Trophoblast cell (in vitro differentiated cells and primary cell): ENCODE data around the gene ITGA1.

Experiments
- DNase-seq, 2 donors: peaks; one replicate each; pipeline ENCODE4 v3.0.0-alpha.2; 2016
- H2AFZ ChIP-seq: 2 replicates; pipeline ENCODE4 v1.6.1; 2013; ENCODE audit warnings: low read length, moderate library complexity, mild to moderate bottlenecking; ENCODE audit not compliant: insufficient read depth, poor library complexity
- H2AK5ac ChIP-seq: 2 replicates; pipeline ENCODE4 v1.6.1; 2013; ENCODE audit warnings: mild to moderate bottlenecking, low read length
- H2BK120ac ChIP-seq: 2 replicates; pipeline ENCODE4 v1.6.1; 2013; ENCODE audit warnings: low read length, mild to moderate bottlenecking, moderate library complexity; ENCODE audit not compliant: insufficient read depth, poor library complexity
- H2BK12ac ChIP-seq: 2 replicates; pipeline ENCODE4 v1.6.1; 2013; ENCODE audit warnings: mild to moderate bottlenecking, low read length, moderate library complexity
- H2BK5ac ChIP-seq: 2 replicates; pipeline ENCODE4 v1.6.1; 2013; ENCODE audit warnings: low read length, low read depth, moderate library complexity, mild to moderate bottlenecking; ENCODE audit not compliant: poor library complexity
- H3K14ac ChIP-seq: 2 replicates; pipeline ENCODE4 v1.6.1; 2013; ENCODE audit warnings: mild to moderate bottlenecking, low read length
- H3K18ac ChIP-seq: 2 replicates; pipeline ENCODE4 v1.6.1; 2013; ENCODE audit warnings: mild to moderate bottlenecking, low read length
- H3K23ac ChIP-seq: 2 replicates; pipeline ENCODE4 v1.6.1; 2013; ENCODE audit warnings: low read length
- H3K27ac ChIP-seq: 2 replicates; pipeline ENCODE4 v1.5.1; 2013; ENCODE audit warnings: low read depth, mild to moderate bottlenecking, inconsistent platforms, low read length, moderate library complexity
- H3K27me3 ChIP-seq: 2 replicates; pipeline ENCODE4 v1.6.1; 2013; ENCODE audit warnings: inconsistent platforms, mild to moderate bottlenecking, low read length, moderate library complexity; ENCODE audit not compliant: insufficient read depth
- H3K36me3 ChIP-seq, 2 experiments: 1 replicate in 1 of 2; 2 replicates in 1 of 2; pipeline ENCODE4 v1.6.1; 2013; ENCODE audit warnings: low read length in 2 of 2, mild to moderate bottlenecking in 2 of 2, moderate library complexity in 1 of 2; ENCODE audit not compliant: insufficient read depth in 2 of 2, control insufficient read depth in 1 of 2
- H3K4ac ChIP-seq: 2 replicates; pipeline ENCODE4 v1.6.1; 2013; ENCODE audit warnings: low read depth, mild to moderate bottlenecking, low read length, moderate library complexity
- H3K4me1 ChIP-seq, 2 experiments: 1 replicate in 1 of 2; 2 replicates in 1 of 2; pipeline ENCODE4 v1.6.1; 2013; ENCODE audit warnings: low read length in 2 of 2, mild to moderate bottlenecking in 2 of 2, moderate library complexity in 1 of 2; ENCODE audit not compliant: insufficient read depth in 2 of 2, control insufficient read depth in 1 of 2
- H3K4me2 ChIP-seq: 2 replicates; pipeline ENCODE4 v1.6.1; 2013; ENCODE audit warnings: inconsistent platforms, mild to moderate bottlenecking, low read length, moderate library complexity
- H3K4me3 ChIP-seq: 2 replicates; pipeline ENCODE4 v1.5.1; 2013; ENCODE audit warnings: mild to moderate bottlenecking, low read depth, low read length, inconsistent platforms
- H3K79me1 ChIP-seq: one replicate; pipeline ENCODE4 v1.6.1; 2013; ENCODE audit warnings: low read length
- H3K79me2 ChIP-seq: 2 replicates; pipeline ENCODE4 v1.6.1; 2013; ENCODE audit warnings: low read length, mild to moderate bottlenecking; ENCODE audit not compliant: control insufficient read depth, insufficient read depth, poor library complexity
- H3K9ac ChIP-seq: 2 replicates; pipeline ENCODE4 v1.6.1; 2013; ENCODE audit warnings: mild to moderate bottlenecking, low read length
- H3K9me3 ChIP-seq: 2 replicates; pipeline ENCODE4 v1.6.1; 2013; ENCODE audit warnings: low read depth, mild to moderate bottlenecking, control low read depth, inconsistent platforms, low read length; ENCODE audit not compliant: insufficient read depth
- H4K12ac ChIP-seq: 2 replicates; pipeline ENCODE4 v1.6.1; 2013; ENCODE audit warnings: low read depth, mild to moderate bottlenecking, low read length, moderate library complexity
- H4K8ac ChIP-seq: 2 replicates; pipeline ENCODE4 v1.6.1; 2013; ENCODE audit warnings: low read depth, mild to moderate bottlenecking, low read length, moderate library complexity
- H4K91ac ChIP-seq: one replicate; pipeline ENCODE4 v1.6.1; 2013; ENCODE audit warnings: low read depth, mild to moderate bottlenecking, low read length, moderate library complexity
- WGBS: extraction: QIAGEN DNeasy Blood & Tissue Kit; methylation state at CpG from one replicate; pipeline ENCODE4 v1.1.7; 2013; ENCODE audit warnings: missing lambda C conversion rate; ENCODE audit not compliant: insufficient read length, insufficient coverage; ENCODE audit errors: extremely low coverage; 5-methylcytosine and 5-hydroxymethylcytosine counted together

Gene ITGA1

DNA sequence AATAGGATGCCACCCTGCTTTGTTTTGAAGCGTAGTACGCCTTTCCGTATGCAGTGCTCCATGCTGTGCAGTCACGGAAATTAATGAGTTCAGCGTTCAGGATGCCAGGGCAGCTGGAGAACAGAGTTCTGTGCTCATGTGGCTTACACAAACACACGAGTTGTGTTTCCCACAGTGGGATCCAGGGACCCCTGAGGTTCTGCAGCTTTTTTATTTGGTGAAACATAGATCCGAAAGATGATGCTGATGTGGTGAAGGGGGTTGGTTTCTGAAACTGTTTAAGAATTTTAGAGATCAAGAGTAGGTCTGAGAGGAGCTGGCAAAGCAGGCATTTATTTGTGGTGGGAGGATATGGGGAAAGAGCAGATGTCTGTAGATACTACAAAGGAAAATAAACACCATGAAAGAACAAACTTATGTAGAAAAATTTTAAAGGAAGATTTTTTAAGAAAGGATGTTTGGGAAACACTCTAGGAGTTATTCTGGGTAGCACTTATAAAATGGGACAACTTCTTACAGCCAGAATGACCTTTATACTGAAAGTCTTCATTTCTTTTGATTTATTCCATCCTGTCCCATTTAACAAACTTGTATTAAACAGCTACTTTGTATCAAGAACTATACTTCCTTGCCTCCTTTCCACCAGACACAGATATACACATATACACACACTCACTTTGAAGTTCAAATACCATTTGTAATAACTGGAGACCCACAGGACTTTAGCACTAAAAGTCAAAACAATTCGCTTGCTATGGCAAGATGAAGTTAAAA is 52.7 kb downstream of the ITGA1 start:
- no peaks in the 10 kb centered on the region for H3K4me1 ChIP-seq
- no peak for DNase-seq

DNA sequence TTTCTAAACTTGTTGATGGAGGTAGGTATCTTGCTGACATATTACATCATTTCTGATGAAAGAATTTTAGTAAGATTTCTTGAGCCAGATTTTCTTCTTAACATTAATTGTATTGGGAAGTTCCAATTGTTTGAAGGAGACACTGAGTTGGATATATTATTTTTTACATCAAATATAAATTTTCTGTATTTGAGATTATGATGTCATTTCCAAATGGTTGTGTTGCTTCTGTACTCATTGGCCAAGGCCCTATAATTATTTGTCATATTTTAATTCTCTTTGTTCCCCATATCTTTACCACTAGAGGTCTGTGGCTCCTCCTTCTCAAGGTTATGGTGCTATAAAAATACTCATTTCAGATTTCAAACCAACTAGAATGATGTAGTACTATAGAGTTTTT is 53.4 kb downstream of the ITGA1 start:
- Histone ChIP-seq H3K79me2 (no peaks in the 10 kb centered on the region), H2BK12ac (no peak overlapping the region), H3K4ac (no peak overlapping the region), H4K8ac (no peak overlapping the region), H3K18ac (no peak overlapping the region), H4K91ac (no peak overlapping the region), H3K27me3 (no peaks in the 10 kb centered on the region), H3K9ac (no peak overlapping the region), H3K14ac (no peak overlapping the region), H2AK5ac (no peak overlapping the region), H3K9me3 (no peaks in the 10 kb centered on the region), H2BK120ac (no peak overlapping the region), H2BK5ac (no peak overlapping the region), H3K23ac (no peak overlapping the region), H2AFZ (no peak overlapping the region), H3K4me1 (no peaks in the 10 kb centered on the region), H4K12ac (no peak overlapping the region), H3K79me1 (no peaks in the 10 kb centered on the region), H3K4me2 (no peak overlapping the region), H3K4me3 (no peak overlapping the region), H3K36me3 (no peaks in the 10 kb centered on the region), H3K27ac (no peak overlapping the region)
- no peak for DNase-seq

More for the DNA sequence above, 52.7 kb downstream of the ITGA1 start:
- H4K12ac ChIP-seq: no peak overlapping the region
- H2BK5ac ChIP-seq: no peak overlapping the region
- H2AFZ ChIP-seq: no peak overlapping the region
- H3K14ac ChIP-seq: no peak overlapping the region
- no peaks in the 10 kb centered on the region for H3K27me3 ChIP-seq
- H3K36me3 ChIP-seq: no peaks in the 10 kb centered on the region
- no peak overlapping the region for H3K4me3 ChIP-seq
- H2AK5ac ChIP-seq: no peak overlapping the region
- peak overlapping the region; percentile 24 for H2BK12ac ChIP-seq
- H3K9ac ChIP-seq: no peak overlapping the region
- H3K18ac ChIP-seq: no peak overlapping the region
- H3K9me3 ChIP-seq: no peaks in the 10 kb centered on the region
- no peaks in the 10 kb centered on the region for H3K79me1 ChIP-seq
- no peak overlapping the region for H4K91ac ChIP-seq
- no peak overlapping the region for H2BK120ac ChIP-seq
- no CpG with 5 or more reads among the region's 8 CpGs for WGBS
- H3K23ac ChIP-seq: no peak overlapping the region
- H3K79me2 ChIP-seq: no peaks in the 10 kb centered on the region
- no peak overlapping the region for H3K4ac ChIP-seq
- H3K4me2 ChIP-seq: no peak overlapping the region
- no peak overlapping the region for H4K8ac ChIP-seq
- no peak overlapping the region for H3K27ac ChIP-seq

- Histone ChIP-seq H3K79me1 (no peaks in the 10 kb centered on the region), H3K9ac (no peak overlapping the region), H2BK120ac (no peak overlapping the region), H3K4ac (no peak overlapping the region), H3K27ac (no peak overlapping the region), H4K91ac (no peak overlapping the region), H3K36me3 (no peaks in the 10 kb centered on the region), H2BK5ac (no peak overlapping the region), H2BK12ac (no peak overlapping the region), H4K12ac (no peak overlapping the region), H2AFZ (no peak overlapping the region), H4K8ac (no peak overlapping the region), H3K18ac (no peak overlapping the region), H3K4me2 (no peak overlapping the region), H3K79me2 (no peaks in the 10 kb centered on the region), H3K14ac (no peak overlapping the region), H3K4me1 (no peaks in the 10 kb centered on the region), H3K27me3 (no peaks in the 10 kb centered on the region), H3K9me3 (no peaks in the 10 kb centered on the region), H3K23ac (no peak overlapping the region), H3K4me3 (no peak overlapping the region), H2AK5ac (no peak overlapping the region)
- DNase-seq: peak; percentile 57 to 88
Measured at GRCh38 chr5:52842111-52842510, 54.4 kb downstream of the ITGA1 start.

GRCh38 chr5:52844885-52845284 is 57.2 kb downstream of the ITGA1 start:
- Histone ChIP-seq H3K79me1 (no peaks in the 10 kb centered on the region), H4K12ac (no peak overlapping the region), H3K79me2 (no peaks in the 10 kb centered on the region), H3K36me3 (no peaks in the 10 kb centered on the region), H3K18ac (no peak overlapping the region), H2AFZ (no peak overlapping the region), H2BK120ac (no peak overlapping the region), H3K9ac (no peak overlapping the region), H2AK5ac (no peak overlapping the region), H3K27ac (no peak overlapping the region), H3K9me3 (no peaks in the 10 kb centered on the region), H3K27me3 (no peaks in the 10 kb centered on the region), H4K91ac (no peak overlapping the region), H2BK12ac (no peak overlapping the region), H3K14ac (no peak overlapping the region), H3K23ac (no peak overlapping the region), H3K4me3 (no peak overlapping the region), H4K8ac (no peak overlapping the region), H3K4ac (no peak overlapping the region), H3K4me1 (no peaks in the 10 kb centered on the region), H2BK5ac (no peak overlapping the region), H3K4me2 (no peak overlapping the region)
- no CpG with 5 or more reads among the region's 1 CpG for WGBS
- DNase-seq: no peak
